ENCODE data around the gene LRRIQ4.

Gene LRRIQ4

GRCh38 chr3:169811631-169812331, 889 bp upstream of the LRRIQ4 start:
- Histone ChIP-seq H3K27ac (ENCODE audit: insufficient read depth in 1 of 2, low read depth in 1 of 2, low read length in 2 of 2, poor library complexity in 1 of 2, severe bottlenecking in 2 of 2) (peak overlapping the region; percentile 56 to 85), H3K9me3 (ENCODE audit: control extremely low read depth in 1 of 5, control insufficient read depth in 4 of 5, insufficient read depth in 2 of 5, low read depth in 1 of 5, low read length in 4 of 5) (peaks cover 0 to 7% (median 3%) of the 10 kb centered on the region in 5 experiments), H3K4me3 (ENCODE audit: control insufficient read depth in 1 of 7, extremely low read depth in 1 of 7, insufficient read depth in 4 of 7, low read depth in 2 of 7, low read length in 6 of 7) (peak overlapping the region; percentile 70 to 96 (median 84)), H3K4me1 (ENCODE audit: control extremely low read depth in 1 of 4, control insufficient read depth in 4 of 4, insufficient read depth in 4 of 4, low read length in 3 of 4) (peaks cover 8 to 35% (median 32%) of the 10 kb centered on the region in 4 experiments), H3K36me3 (ENCODE audit: control insufficient read depth in 4 of 4, insufficient read depth in 4 of 4, low read length in 3 of 4) (peaks cover 0 to 3% (median under 1%) of the 10 kb centered on the region in 4 experiments), H3K27me3 (replicated peaks in 2 of 5; ENCODE audit: control insufficient read depth in 4 of 5, insufficient read depth in 5 of 5, low read length in 4 of 5) (no peaks in the 10 kb centered on the region)
- ChIA-PET CTCF (interaction anchor here (1.0 to 2.3 kb wide), 5 partner anchors 14 to 49 kb away, joined by 3 to 11 read pairs (median 4); partner anchors contain the start of gene MYNN), POLR2A (interaction anchor here (0.9 to 1.0 kb wide), 2 partner anchors 11 to 39 kb away, joined by 4 to 6 read pairs; partner anchors contain the start of gene MYNN)
- DNase-seq: peak; percentile 50 to 82 (median 77)
- 0% methylated on average over 23 of the region's 29 CpGs for whole genome bisulfite sequencing (ENCODE audit: insufficient coverage)

- Histone ChIP-seq H3K27me3 (replicated peaks in 2 of 5; ENCODE audit: control insufficient read depth in 4 of 5, insufficient read depth in 5 of 5, low read length in 4 of 5) (no peaks in the 10 kb centered on the region), H3K4me3 (ENCODE audit: control insufficient read depth in 1 of 7, extremely low read depth in 1 of 7, insufficient read depth in 4 of 7, low read depth in 2 of 7, low read length in 6 of 7) (peak overlapping the region in 6 of 7 experiments; percentile 70 to 96 (median 87)), H3K36me3 (ENCODE audit: control insufficient read depth in 4 of 4, insufficient read depth in 4 of 4, low read length in 3 of 4) (no peaks in the 10 kb centered on the region), H3K27ac (ENCODE audit: insufficient read depth in 1 of 2, low read depth in 1 of 2, low read length in 2 of 2, poor library complexity in 1 of 2, severe bottlenecking in 2 of 2) (peak overlapping the region in 1 of 2 experiments; percentile 85), H3K9me3 (ENCODE audit: control extremely low read depth in 1 of 5, control insufficient read depth in 4 of 5, insufficient read depth in 2 of 5, low read depth in 1 of 5, low read length in 4 of 5) (peaks cover 0 to 7% (median 3%) of the 10 kb centered on the region in 5 experiments), H3K4me1 (ENCODE audit: control extremely low read depth in 1 of 4, control insufficient read depth in 4 of 4, insufficient read depth in 4 of 4, low read length in 3 of 4) (peaks cover 8 to 35% (median 32%) of the 10 kb centered on the region in 4 experiments)
- POLR2A ChIA-PET: no interaction called here
- WGBS (ENCODE audit: insufficient coverage): 18% methylated on average over 3 of the region's 8 CpGs
- peak in 1 of 3 donors; percentile 15 for DNase-seq
- CTCF ChIA-PET: interaction anchor here (1.1 to 2.1 kb wide), 3 partner anchors 18 to 49 kb away, joined by 4 to 6 read pairs (median 4); no protein-coding TSS in a partner anchor
Observed at GRCh38 chr3:169813278-169813677, 608 bp downstream of the LRRIQ4 start.

- Histone ChIP-seq H3K9me3 (ENCODE audit: control extremely low read depth in 1 of 5, control insufficient read depth in 4 of 5, insufficient read depth in 2 of 5, low read depth in 1 of 5, low read length in 4 of 5) (peaks cover 0 to 7% (median 3%) of the 10 kb centered on the region in 5 experiments), H3K27me3 (replicated peaks in 2 of 5; ENCODE audit: control insufficient read depth in 4 of 5, insufficient read depth in 5 of 5, low read length in 4 of 5) (no peaks in the 10 kb centered on the region), H3K4me3 (ENCODE audit: control insufficient read depth in 1 of 7, extremely low read depth in 1 of 7, insufficient read depth in 4 of 7, low read depth in 2 of 7, low read length in 6 of 7) (peak overlapping the region in 5 of 7 experiments; percentile 83 to 96 (median 90)), H3K27ac (ENCODE audit: insufficient read depth in 1 of 2, low read depth in 1 of 2, low read length in 2 of 2, poor library complexity in 1 of 2, severe bottlenecking in 2 of 2) (no peak overlapping the region), H3K36me3 (ENCODE audit: control insufficient read depth in 4 of 4, insufficient read depth in 4 of 4, low read length in 3 of 4) (no peaks in the 10 kb centered on the region), H3K4me1 (ENCODE audit: control extremely low read depth in 1 of 4, control insufficient read depth in 4 of 4, insufficient read depth in 4 of 4, low read length in 3 of 4) (peaks cover 5 to 32% (median 29%) of the 10 kb centered on the region in 4 experiments)
- WGBS (ENCODE audit: insufficient coverage): 26% methylated on average over 13 of the region's 27 CpGs
- ChIA-PET CTCF (interaction anchor here (1.1 to 2.1 kb wide), 2 partner anchors 19 to 48 kb away, joined by 4 to 6 read pairs; no protein-coding TSS in a partner anchor), POLR2A (interaction anchor here (0.6 kb wide), 1 partner anchor 327 kb away, joined by 3 read pairs; no protein-coding TSS in a partner anchor)
- DNase-seq: peak; percentile 86 to 94 (median 93)
Observed at GRCh38 chr3:169813757-169814517, 1.3 kb downstream of the LRRIQ4 start.

GRCh38 chr3:169815590-169816150, 3.0 kb downstream of the LRRIQ4 start:
- 100% methylated on average over 2 of the region's 4 CpGs for WGBS (ENCODE audit: insufficient coverage)
- CTCF ChIA-PET: no interaction called here
- H3K4me3 ChIP-seq (ENCODE audit: control insufficient read depth in 1 of 7, extremely low read depth in 1 of 7, insufficient read depth in 4 of 7, low read depth in 2 of 7, low read length in 6 of 7): no peak overlapping the region
- no peaks in the 10 kb centered on the region for H3K27me3 ChIP-seq (replicated peaks in 2 of 5; ENCODE audit: control insufficient read depth in 4 of 5, insufficient read depth in 5 of 5, low read length in 4 of 5)
- H3K9me3 ChIP-seq (ENCODE audit: control extremely low read depth in 1 of 5, control insufficient read depth in 4 of 5, insufficient read depth in 2 of 5, low read depth in 1 of 5, low read length in 4 of 5): peaks cover 0 to 7% (median 3%) of the 10 kb centered on the region in 5 experiments
- no peak overlapping the region for H3K27ac ChIP-seq (ENCODE audit: insufficient read depth in 1 of 2, low read depth in 1 of 2, low read length in 2 of 2, poor library complexity in 1 of 2, severe bottlenecking in 2 of 2)
- H3K36me3 ChIP-seq (ENCODE audit: control insufficient read depth in 4 of 4, insufficient read depth in 4 of 4, low read length in 3 of 4): no peaks in the 10 kb centered on the region
- peak in 2 of 3 donors; percentile 41 to 54 for DNase-seq
- POLR2A ChIA-PET: no interaction called here
- peaks cover 5 to 28% (median 26%) of the 10 kb centered on the region in 4 experiments for H3K4me1 ChIP-seq (ENCODE audit: control extremely low read depth in 1 of 4, control insufficient read depth in 4 of 4, insufficient read depth in 4 of 4, low read length in 3 of 4)

- Histone ChIP-seq H3K4me1 (ENCODE audit: control extremely low read depth in 1 of 4, control insufficient read depth in 4 of 4, insufficient read depth in 4 of 4, low read length in 3 of 4) (peaks cover 0 to 9% (median 6%) of the 10 kb centered on the region in 4 experiments), H3K27me3 (replicated peaks in 2 of 5; ENCODE audit: control insufficient read depth in 4 of 5, insufficient read depth in 5 of 5, low read length in 4 of 5) (no peaks in the 10 kb centered on the region), H3K27ac (ENCODE audit: insufficient read depth in 1 of 2, low read depth in 1 of 2, low read length in 2 of 2, poor library complexity in 1 of 2, severe bottlenecking in 2 of 2) (no peak overlapping the region), H3K9me3 (ENCODE audit: control extremely low read depth in 1 of 5, control insufficient read depth in 4 of 5, insufficient read depth in 2 of 5, low read depth in 1 of 5, low read length in 4 of 5) (peaks cover 0 to 7% (median 3%) of the 10 kb centered on the region in 5 experiments), H3K4me3 (ENCODE audit: control insufficient read depth in 1 of 7, extremely low read depth in 1 of 7, insufficient read depth in 4 of 7, low read depth in 2 of 7, low read length in 6 of 7) (no peak overlapping the region), H3K36me3 (ENCODE audit: control insufficient read depth in 4 of 4, insufficient read depth in 4 of 4, low read length in 3 of 4) (no peaks in the 10 kb centered on the region)
- ChIA-PET POLR2A (no interaction called here), CTCF (interaction anchor here (1.0 kb wide), 1 partner anchor 9 kb away, joined by 3 read pairs; no protein-coding TSS in a partner anchor)
- no CpG with 5 or more reads among the region's 2 CpGs for WGBS (ENCODE audit: insufficient coverage)
- no peak for DNase-seq
Observed at GRCh38 chr3:169818316-169818715, 5.6 kb downstream of the LRRIQ4 start.

GRCh38 chr3:169822091-169822490, 9.4 kb downstream of the LRRIQ4 start:
- Histone ChIP-seq H3K9me3 (ENCODE audit: control extremely low read depth in 1 of 5, control insufficient read depth in 4 of 5, insufficient read depth in 2 of 5, low read depth in 1 of 5, low read length in 4 of 5) (no peaks in the 10 kb centered on the region), H3K36me3 (ENCODE audit: control insufficient read depth in 4 of 4, insufficient read depth in 4 of 4, low read length in 3 of 4) (no peaks in the 10 kb centered on the region), H3K4me3 (ENCODE audit: control insufficient read depth in 1 of 7, extremely low read depth in 1 of 7, insufficient read depth in 4 of 7, low read depth in 2 of 7, low read length in 6 of 7) (no peak overlapping the region), H3K27me3 (replicated peaks in 2 of 5; ENCODE audit: control insufficient read depth in 4 of 5, insufficient read depth in 5 of 5, low read length in 4 of 5) (no peaks in the 10 kb centered on the region), H3K4me1 (ENCODE audit: control extremely low read depth in 1 of 4, control insufficient read depth in 4 of 4, insufficient read depth in 4 of 4, low read length in 3 of 4) (no peaks in the 10 kb centered on the region), H3K27ac (ENCODE audit: insufficient read depth in 1 of 2, low read depth in 1 of 2, low read length in 2 of 2, poor library complexity in 1 of 2, severe bottlenecking in 2 of 2) (no peak overlapping the region)
- DNase-seq: no peak
- POLR2A ChIA-PET: no interaction called here
- CTCF ChIA-PET: interaction anchor here (1.5 kb wide), 1 partner anchor 10 kb away, joined by 4 read pairs; no protein-coding TSS in a partner anchor
- 96% methylated on average over 15 of the region's 15 CpGs for WGBS (ENCODE audit: insufficient coverage)
